KMS-11 (cell line): Measurements from ENCODE around the gene NFATC2.

Experiments
- H2AFZ ChIP-seq: fragments of 200-600 bp; sonication (generic); 2 replicates; pipeline ENCODE4 v1.6.1; 2016; ENCODE audit warnings: antibody characterized with exemption, mixed run types, low read depth
- H3K27ac ChIP-seq: fragments of 200-600 bp; sonication (generic); 2 replicates; pipeline ENCODE4 v1.6.1; 2016; ENCODE audit warnings: mild to moderate bottlenecking, mixed run types
- H3K27me3 ChIP-seq: fragments of 200-600 bp; sonication (generic); 2 replicates; pipeline ENCODE4 v1.6.1; 2017; ENCODE audit warnings: mild to moderate bottlenecking, low read depth, mixed run types, moderate library complexity; ENCODE audit not compliant: insufficient read depth
- H3K36me3 ChIP-seq: fragments of 200-600 bp; sonication (generic); 2 replicates; pipeline ENCODE4 v1.6.1; 2017; ENCODE audit warnings: mild to moderate bottlenecking, mixed run types; ENCODE audit not compliant: insufficient read depth
- H3K4me1 ChIP-seq: fragments of 200-600 bp; sonication (generic); 2 replicates; pipeline ENCODE4 v1.6.1; 2016; ENCODE audit warnings: mild to moderate bottlenecking, low read depth, mixed run types; ENCODE audit not compliant: poor library complexity, severe bottlenecking
- H3K4me2 ChIP-seq: fragments of 200-600 bp; sonication (generic); 2 replicates; pipeline ENCODE4 v1.7.0; 2016; ENCODE audit warnings: mild to moderate bottlenecking, mixed run types
- H3K4me3 ChIP-seq: fragments of 200-600 bp; sonication (generic); IDR thresholded peaks from 2 replicates; pipeline ENCODE4 v1.6.1; 2017; ENCODE audit warnings: low read depth, low read length, mixed read lengths; ENCODE audit not compliant: insufficient read depth
- H3K79me2 ChIP-seq: fragments of 200-600 bp; sonication (generic); 2 replicates; pipeline ENCODE4 v1.6.1; 2016; ENCODE audit warnings: low read depth, mixed run types; ENCODE audit not compliant: insufficient read depth
- H3K9ac ChIP-seq: fragments of 200-600 bp; sonication (generic); 2 replicates; pipeline ENCODE4 v1.6.1; 2016; ENCODE audit warnings: mild to moderate bottlenecking, mixed run types
- H4K20me1 ChIP-seq: fragments of 200-600 bp; sonication (generic); 2 replicates; pipeline ENCODE4 v1.6.1; 2016; ENCODE audit warnings: mild to moderate bottlenecking, mixed run types; ENCODE audit not compliant: insufficient read depth
- TF ChIP-seq, protein P1 (sequence below): fragments of 200-600 bp; sonication (generic); conservative IDR thresholded peaks from 2 replicates; pipeline ENCODE4 v1.6.1; 2017; ENCODE audit warnings: low read depth, mild to moderate bottlenecking, antibody characterized with exemption, low read length, moderate library complexity, mixed read lengths

NFATC2 gene

DNA sequence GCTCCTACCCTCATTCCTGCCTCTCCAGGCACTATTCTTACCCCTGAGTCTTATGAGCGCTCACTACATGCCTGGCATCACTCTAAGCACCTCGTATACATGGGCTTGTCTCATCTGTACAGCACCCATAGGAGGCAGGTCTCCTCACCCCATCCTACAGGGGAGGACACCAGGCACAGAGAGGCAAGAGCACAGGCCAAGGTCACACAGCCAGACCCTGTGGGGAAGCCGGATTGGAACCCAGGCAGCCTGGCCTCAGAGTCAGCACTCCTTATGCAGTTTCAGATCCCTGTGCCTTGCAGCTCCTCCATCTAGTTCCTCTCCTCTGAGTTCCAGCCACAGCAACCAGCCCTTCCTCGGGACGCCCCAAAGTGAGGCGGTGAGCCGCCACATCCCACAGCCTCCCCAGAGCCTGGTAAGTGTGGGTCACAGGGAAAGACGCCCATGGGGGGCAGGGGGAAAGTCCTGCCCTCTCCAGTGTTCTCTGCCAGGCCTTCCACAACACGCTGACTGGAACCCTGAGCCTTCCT, 103.3 kb downstream of the NFATC2 start:
- no peaks in the 10 kb centered on the region for H3K79me2 ChIP-seq
- H3K4me1 ChIP-seq, result peaks cover 19% of the 10 kb centered on the region
- no peaks in the 10 kb centered on the region for H3K27me3 ChIP-seq
- H3K4me2 ChIP-seq, result no peak overlapping the region
- no peak overlapping the region for H3K9ac ChIP-seq
- TF ChIP-seq, protein P1, sequence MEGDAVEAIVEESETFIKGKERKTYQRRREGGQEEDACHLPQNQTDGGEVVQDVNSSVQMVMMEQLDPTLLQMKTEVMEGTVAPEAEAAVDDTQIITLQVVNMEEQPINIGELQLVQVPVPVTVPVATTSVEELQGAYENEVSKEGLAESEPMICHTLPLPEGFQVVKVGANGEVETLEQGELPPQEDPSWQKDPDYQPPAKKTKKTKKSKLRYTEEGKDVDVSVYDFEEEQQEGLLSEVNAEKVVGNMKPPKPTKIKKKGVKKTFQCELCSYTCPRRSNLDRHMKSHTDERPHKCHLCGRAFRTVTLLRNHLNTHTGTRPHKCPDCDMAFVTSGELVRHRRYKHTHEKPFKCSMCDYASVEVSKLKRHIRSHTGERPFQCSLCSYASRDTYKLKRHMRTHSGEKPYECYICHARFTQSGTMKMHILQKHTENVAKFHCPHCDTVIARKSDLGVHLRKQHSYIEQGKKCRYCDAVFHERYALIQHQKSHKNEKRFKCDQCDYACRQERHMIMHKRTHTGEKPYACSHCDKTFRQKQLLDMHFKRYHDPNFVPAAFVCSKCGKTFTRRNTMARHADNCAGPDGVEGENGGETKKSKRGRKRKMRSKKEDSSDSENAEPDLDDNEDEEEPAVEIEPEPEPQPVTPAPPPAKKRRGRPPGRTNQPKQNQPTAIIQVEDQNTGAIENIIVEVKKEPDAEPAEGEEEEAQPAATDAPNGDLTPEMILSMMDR, result no peak
- no peak overlapping the region for H3K4me3 ChIP-seq
- H2AFZ ChIP-seq, result no peak overlapping the region
- no peaks in the 10 kb centered on the region for H4K20me1 ChIP-seq
- no peaks in the 10 kb centered on the region for H3K36me3 ChIP-seq
- no peak overlapping the region for H3K27ac ChIP-seq

DNA sequence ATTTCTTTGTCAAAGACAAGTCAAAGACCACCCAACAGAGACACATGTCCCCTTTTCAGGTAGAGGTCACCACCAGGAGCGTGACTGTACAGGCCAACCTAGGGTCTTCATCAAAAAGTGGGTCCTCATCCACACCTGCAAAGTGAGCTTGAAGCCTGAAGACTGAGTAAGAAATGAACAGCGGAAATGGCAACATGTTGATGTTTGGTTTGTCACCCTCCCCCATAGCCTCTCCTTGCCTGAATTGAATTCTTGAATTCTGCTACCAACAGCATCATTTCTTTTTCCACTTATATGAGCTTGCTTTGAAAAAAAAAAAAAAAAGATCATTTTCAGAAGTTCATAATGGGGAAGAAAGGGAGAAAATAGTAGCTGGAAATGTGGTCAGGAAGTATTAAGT, 104.4 kb downstream of the NFATC2 start:
- Histone ChIP-seq H3K4me2 (no peak overlapping the region), H3K36me3 (no peaks in the 10 kb centered on the region), H3K9ac (no peak overlapping the region), H3K27me3 (no peaks in the 10 kb centered on the region), H2AFZ (no peak overlapping the region), H3K4me1 (peaks cover 19% of the 10 kb centered on the region), H3K27ac (no peak overlapping the region), H3K79me2 (no peaks in the 10 kb centered on the region), H3K4me3 (no peak overlapping the region), H4K20me1 (no peaks in the 10 kb centered on the region)
- TF ChIP-seq, protein P1, result no peak

DNA sequence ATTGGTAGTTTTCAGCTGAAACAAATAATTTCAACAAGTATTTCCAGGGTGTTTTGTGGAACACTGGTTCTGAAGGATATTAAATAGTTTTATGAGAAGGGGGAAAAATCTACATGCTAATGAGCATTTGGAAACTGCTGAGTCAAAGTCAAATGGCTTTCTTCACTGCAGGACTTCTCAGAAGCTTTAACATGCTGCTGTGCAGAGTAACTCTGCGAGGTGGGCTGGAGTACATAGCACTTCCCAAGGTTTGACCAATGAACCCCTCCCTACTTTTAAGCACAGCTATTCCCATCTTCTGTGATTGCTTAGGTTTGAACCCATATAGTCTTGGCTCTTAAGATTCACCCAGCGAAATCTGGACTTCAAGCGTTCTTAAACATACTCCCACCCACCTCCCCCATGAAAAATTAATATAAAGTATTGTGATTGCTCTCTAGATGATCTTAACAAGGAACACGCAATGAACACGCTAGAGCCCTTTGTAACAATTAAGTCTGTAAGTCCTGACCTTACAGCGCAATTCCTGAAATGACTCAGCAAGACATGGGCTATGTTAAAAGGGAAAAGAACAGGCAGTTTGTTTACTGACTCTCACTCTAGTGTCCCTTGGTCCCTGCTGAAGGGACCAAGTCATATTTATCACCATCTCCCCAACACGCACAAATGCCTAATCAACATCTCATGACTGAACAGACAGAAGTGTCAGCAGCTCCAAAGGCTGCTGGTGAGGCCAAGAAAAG, 105.2 kb downstream of the NFATC2 start:
- H3K9ac ChIP-seq, result no peak overlapping the region
- TF ChIP-seq, protein P1, result no peak
- H4K20me1 ChIP-seq, result no peaks in the 10 kb centered on the region
- no peak overlapping the region for H3K4me2 ChIP-seq
- no peak overlapping the region for H3K4me3 ChIP-seq
- H3K4me1 ChIP-seq, result peaks cover 19% of the 10 kb centered on the region
- no peaks in the 10 kb centered on the region for H3K79me2 ChIP-seq
- no peak overlapping the region for H3K27ac ChIP-seq
- H3K36me3 ChIP-seq, result no peaks in the 10 kb centered on the region; the same call in 1 of the 2 replicates
- no peaks in the 10 kb centered on the region for H3K27me3 ChIP-seq
- H2AFZ ChIP-seq, result no peak overlapping the region

DNA sequence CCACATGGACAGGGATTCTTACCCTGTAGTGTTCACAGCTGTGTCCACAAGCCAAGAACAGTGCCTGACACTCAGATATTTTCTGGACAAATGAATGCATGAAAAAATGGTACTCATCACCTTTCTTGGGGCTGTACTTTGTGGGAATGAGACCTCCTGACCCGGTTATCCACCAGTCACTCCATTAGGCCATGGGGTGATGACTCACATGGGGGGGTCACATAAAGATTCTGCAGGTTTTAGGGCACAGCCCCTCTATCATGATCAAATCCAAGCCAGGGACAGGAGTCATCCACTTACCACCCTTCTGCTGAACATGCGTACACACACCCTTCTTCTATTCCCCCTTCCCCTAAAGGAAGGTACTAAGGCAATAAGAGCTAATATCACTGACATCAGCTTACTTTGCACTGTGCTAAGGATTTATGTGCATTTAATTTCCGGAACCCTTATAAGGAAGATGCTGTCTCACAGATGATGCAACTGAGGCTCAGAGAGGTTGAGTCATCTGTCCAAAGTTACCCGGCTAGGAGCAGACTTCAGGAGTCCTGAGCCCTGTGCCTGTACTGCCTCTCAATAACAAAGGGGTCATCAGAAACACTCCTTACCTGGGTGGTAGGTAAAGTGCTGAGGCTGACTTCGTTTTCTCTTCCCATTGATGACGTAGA, 107.8 kb downstream of the NFATC2 start:
- TF ChIP-seq, protein P1, result no peak
- no peaks in the 10 kb centered on the region for H3K27me3 ChIP-seq
- no peaks in the 10 kb centered on the region for H4K20me1 ChIP-seq
- H3K79me2 ChIP-seq, result no peaks in the 10 kb centered on the region
- no peak overlapping the region for H3K4me3 ChIP-seq
- no peaks in the 10 kb centered on the region; the same call in 1 of the 2 replicates for H3K36me3 ChIP-seq
- H3K9ac ChIP-seq, result no peak overlapping the region
- no peak overlapping the region for H3K27ac ChIP-seq
- peaks cover 19% of the 10 kb centered on the region for H3K4me1 ChIP-seq
- H3K4me2 ChIP-seq, result no peak overlapping the region
- H2AFZ ChIP-seq, result no peak overlapping the region
